GM12878 (cell line): ENCODE results near the gene CFAP157. TPM values are rescaled to one million over a fixed set of nuclear protein-coding genes. Genes with fewer than 3 reads are reported as not detected.

ENCODE experiments used
- ATAC-seq: fragments of 200-7000 bp; cut with Tn5 transposase; 3 replicates; pipeline ENCODE4 v1.9.1; 2020; ENCODE audit warnings: mild to moderate bottlenecking, moderate library complexity
- BruUV-seq: library from RNA; stranded (reverse); fragments of 400-500 nt; replicated peaks from 2 replicates; lab custom pipeline; 2021; lab: Mats Ljungman, UMichigan
- CTCF ChIA-PET: fragments of 300-600 bp; sonication (Branson Sonifier 250); formaldehyde crosslinking; extraction: SDS; loops from one replicate; lab custom pipeline; 2021; ENCODE audit warnings: inconsistent platforms; lab: Yijun Ruan, JAX
- POLR2A ChIA-PET: fragments of 350-600 bp; formaldehyde crosslinking; extraction: SDS; loops from one replicate; lab custom pipeline; 2021; ENCODE audit warnings: inconsistent platforms; lab: Charles Lee
- RAD21 ChIA-PET: fragments of 300-600 bp; sonication (Branson Sonifier 250); formaldehyde crosslinking; loops from one replicate; lab custom pipeline; 2023; ENCODE audit warnings: antibody characterized with exemption; ENCODE audit not compliant: unreplicated experiment; lab: Charles Lee
- SMC1A ChIA-PET: fragments of 300-600 bp; sonication (Branson Sonifier 250); formaldehyde crosslinking; loops from one replicate; lab custom pipeline; 2023; ENCODE audit not compliant: unreplicated experiment, uncharacterized antibody; lab: Charles Lee
- DNase-seq: peaks from one replicate; pipeline ENCODE4 v3.0.0-alpha.2; 2011; ENCODE audit warnings: low read depth, low spot score
- FAIRE-seq: peaks from 3 replicates; lab custom pipeline; 2011; peaks lifted over from hg19 to GRCh38; lab: Jason Lieb, UNC
- H2AFZ ChIP-seq: 2 replicates; pipeline ENCODE4 v1.6.0; 2011; ENCODE audit warnings: low read depth, low read length, control low read depth; ENCODE audit not compliant: control insufficient read depth
- H3K27ac ChIP-seq: 2 replicates; pipeline ENCODE4 v1.5.1; 2011; ENCODE audit warnings: control low read depth; ENCODE audit not compliant: control insufficient read depth, insufficient read depth
- H3K27me3 ChIP-seq, 2 experiments: replicated peaks in 1 of 2; 2 replicates each; pipeline versions ENCODE4 v1.6.0 to v1.6.1; 2011; ENCODE audit warnings: low read length in 1 of 2; ENCODE audit not compliant: control insufficient read depth in 2 of 2, insufficient read depth in 2 of 2
- H3K36me3 ChIP-seq, 2 experiments: 2 replicates each; pipeline ENCODE4 v1.5.1; 2011; ENCODE audit warnings: low read length in 1 of 2; ENCODE audit not compliant: control insufficient read depth in 2 of 2, insufficient read depth in 2 of 2
- H3K4me1 ChIP-seq: 2 replicates; pipeline ENCODE4 v1.6.1; 2011; ENCODE audit warnings: mild to moderate bottlenecking, low read length, moderate library complexity, mixed read lengths; ENCODE audit not compliant: control insufficient read depth, insufficient read depth
- H3K4me2 ChIP-seq: 2 replicates; pipeline ENCODE4 v1.6.0; 2011; ENCODE audit warnings: control low read depth; ENCODE audit not compliant: control insufficient read depth, insufficient read depth
- H3K4me3 ChIP-seq: fragments of 200-600 bp; sonication (generic); 2 replicates; pipeline ENCODE4 v1.5.1; 2016
- H3K79me2 ChIP-seq: 2 replicates; pipeline ENCODE4 v1.6.0; 2011; ENCODE audit warnings: low read length; ENCODE audit not compliant: control insufficient read depth, insufficient read depth
- H3K9ac ChIP-seq: 2 replicates; pipeline ENCODE4 v1.8.0; 2011; ENCODE audit warnings: low read length, control low read depth, mixed read lengths; ENCODE audit not compliant: control insufficient read depth, insufficient read depth
- H3K9me3 ChIP-seq: replicated peaks from 3 replicates; pipeline ENCODE4 v1.5.1; 2011; ENCODE audit warnings: mild to moderate bottlenecking, low read length; ENCODE audit not compliant: control insufficient read depth, insufficient read depth
- H4K20me1 ChIP-seq: 2 replicates; pipeline ENCODE4 v1.6.0; 2011; ENCODE audit not compliant: control insufficient read depth, insufficient read depth
- CREB1 ChIP-seq: IDR thresholded peaks from 2 replicates; pipeline ENCODE4 v1.6.1; 2012; ENCODE audit warnings: low read depth, mild to moderate bottlenecking, inconsistent platforms
- EGR1 ChIP-seq, 2 experiments: IDR thresholded peaks; 1 replicate in 1 of 2; 2 replicates in 1 of 2; pipeline ENCODE4 v1.6.1; 2011 to 2012; ENCODE audit warnings: low read depth in 2 of 2, low read length in 2 of 2, borderline replicate concordance in 1 of 2, mild to moderate bottlenecking in 1 of 2, moderate library complexity in 1 of 2
- GABPA ChIP-seq: IDR thresholded peaks from 2 replicates; pipeline ENCODE4 v1.6.1; 2014; ENCODE audit warnings: antibody characterized with exemption, low read depth, mild to moderate bottlenecking, inconsistent platforms
- HDAC6 ChIP-seq: fragments of 200-600 bp; sonication (generic); IDR thresholded peaks from one replicate; pipeline ENCODE4 v1.8.0; 2017; ENCODE audit warnings: antibody characterized with exemption; ENCODE audit not compliant: unreplicated experiment
- NFIC ChIP-seq: IDR thresholded peaks from 2 replicates; pipeline ENCODE4 v1.6.1; 2012; ENCODE audit warnings: low read depth, mild to moderate bottlenecking, inconsistent platforms, low read length, moderate library complexity
- RAD51 ChIP-seq: fragments of 450-650 bp; IDR thresholded peaks from 2 replicates; pipeline ENCODE4 v1.6.1; 2016; ENCODE audit warnings: moderate library complexity, mild to moderate bottlenecking, inconsistent platforms
- RELA ChIP-seq: fragments of 450-650 bp; IDR thresholded peaks from 2 replicates; pipeline ENCODE4 v1.8.0; 2014; ENCODE audit warnings: borderline replicate concordance; ENCODE audit not compliant: partially characterized antibody
- SMAD5 ChIP-seq: IDR thresholded peaks from 2 replicates; pipeline ENCODE4 v1.6.1; 2016; ENCODE audit warnings: antibody characterized with exemption, low read depth
- SREBF1 ChIP-seq: IDR thresholded peaks from 2 replicates; pipeline ENCODE4 v1.6.1; 2012; ENCODE audit warnings: mild to moderate bottlenecking, low read length
- TCF3 ChIP-seq: IDR thresholded peaks from 2 replicates; pipeline ENCODE4 v1.6.1; 2012; ENCODE audit warnings: low read depth, mild to moderate bottlenecking, low read length, borderline replicate concordance; ENCODE audit not compliant: insufficient read depth
- WGBS: methylation state at CpG from one replicate; pipeline ENCODE4 v1.1.6; 2016; ENCODE audit warnings: low lambda C conversion rate; ENCODE audit not compliant: insufficient replicate concordance, insufficient coverage; ENCODE audit errors: missing lambda C conversion rate; 5-methylcytosine and 5-hydroxymethylcytosine counted together
- in situ Hi-C: fragments of 300-500 bp; cut with MboI; formaldehyde crosslinking; loops from 9 replicates; pipeline ENCODE4 v1.14.3; 2018; ENCODE audit warnings: mixed read lengths
- intact Hi-C: fragments of 100-400 bp; cut with micrococcal nuclease; formaldehyde crosslinking; loops from one replicate; pipeline ENCODE4 v1.14.2; 2022; ENCODE audit not compliant: unreplicated experiment
- polyA plus RNA-seq, 11 experiments: library from polyadenylated mRNA; depleted of rRNA in 4 of 11; unstranded in 6 of 11; stranded (reverse) in 5 of 11; fragments of >200 nt; fragmentation: Nextera tagmentation in 4 of 11; fragmentation: Illumina TruSeq in 1 of 11; extraction: Ambion mirVana in 4 of 11; extraction: Trizol in 1 of 11; gene quantifications; 1 replicate in 1 of 11; 2 replicates in 10 of 11; pipeline versions ENCODE4 v1.2.1 to v1.2.3, GENCODE V29; 2011 to 2016; ENCODE audit warnings: inconsistent platforms in 2 of 11, missing spikeins in 2 of 11, low read depth in 1 of 11
- total RNA-seq, 4 experiments: library from RNA; depleted of rRNA in 3 of 4; stranded (reverse); fragments of >200 nt in 3 of 4; fragmentation: Illumina TruSeq in 1 of 4; extraction: Trizol in 1 of 4; gene quantifications; 2 replicates each; pipeline versions ENCODE4 v1.2.1 to v1.2.3, GENCODE V29; 2013 to 2021
- TF ChIP-seq, protein P1 (sequence below): IDR thresholded peaks from 2 replicates; pipeline ENCODE4 v1.6.1; 2012; ENCODE audit warnings: low read depth, low read length, improper control_type of control experiment
- TF ChIP-seq, protein P2 (sequence below): fragments of 450-650 bp; IDR thresholded peaks from 2 replicates; pipeline ENCODE4 v1.6.1; 2017; ENCODE audit warnings: low read depth, mild to moderate bottlenecking, moderate library complexity
- TF ChIP-seq, protein P3 (sequence below): fragments of 450-650 bp; IDR thresholded peaks from 2 replicates; pipeline ENCODE4 v1.6.1; 2017; ENCODE audit warnings: antibody characterized with exemption, mild to moderate bottlenecking, moderate library complexity

CFAP157 gene
- total and polyA plus RNA-seq, 10 of the 15 experiments (the other 5 are each of a cell fraction or from before 2014, with no cell fraction given) = 0.08 to 0.72 TPM; not detected in 8

DNA sequence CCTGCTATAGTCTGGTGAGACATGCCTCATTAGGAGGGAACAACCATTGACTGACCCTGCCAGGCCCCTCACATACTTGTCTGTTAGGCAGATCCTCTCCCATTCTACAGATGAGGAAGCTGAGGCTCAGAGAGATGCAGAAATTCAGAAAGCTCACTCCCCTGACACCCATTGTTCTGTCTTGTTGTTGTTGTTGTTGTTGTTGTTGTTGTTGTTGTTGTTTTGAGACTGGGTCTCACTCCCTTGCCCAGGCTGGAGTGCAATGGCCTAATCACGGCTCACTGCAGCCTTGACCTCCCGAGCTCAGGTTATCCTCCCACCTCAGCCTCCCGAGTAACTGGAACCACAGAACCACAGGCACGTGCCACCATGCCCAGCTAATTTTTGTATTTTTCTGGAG lies 13.1 kb upstream of the CFAP157 start:
- no peak for ATAC-seq
- Histone ChIP-seq H3K27me3 (no peaks in the 10 kb centered on the region), H4K20me1 (no peaks in the 10 kb centered on the region), H3K36me3 (no peaks in the 10 kb centered on the region), H3K4me1 (no peaks in the 10 kb centered on the region), H2AFZ (no peak overlapping the region), H3K9me3 (no peaks in the 10 kb centered on the region), H3K79me2 (no peaks in the 10 kb centered on the region), H3K9ac (no peak overlapping the region), H3K27ac (no peak overlapping the region)
- intact Hi-C loops (no loop called here), in situ Hi-C loops (no loop called here)
- RAD21 ChIA-PET = no interaction called here
- DNase-seq = no peak
- WGBS = 58% methylated on average over 4 of the region's 4 CpGs
- SMC1A ChIA-PET = interaction anchor here (0.7 kb wide), 1 partner anchor 65 kb away, joined by 3 read pairs; no protein-coding TSS in a partner anchor
- BruUV-seq = no TSS peak
- no peak for FAIRE-seq
- no peak for TF ChIP-seq NFIC
- TF ChIP-seq EGR1 (IDR thresholded peaks at IDR 0.05; ENCODE audit: borderline replicate concordance in 1 of 2, low read depth in 2 of 2, low read length in 2 of 2) = no peak
- TF ChIP-seq CREB1 = no peak
- TF ChIP-seq HDAC6 = no peak
- TF ChIP-seq, protein P1, sequence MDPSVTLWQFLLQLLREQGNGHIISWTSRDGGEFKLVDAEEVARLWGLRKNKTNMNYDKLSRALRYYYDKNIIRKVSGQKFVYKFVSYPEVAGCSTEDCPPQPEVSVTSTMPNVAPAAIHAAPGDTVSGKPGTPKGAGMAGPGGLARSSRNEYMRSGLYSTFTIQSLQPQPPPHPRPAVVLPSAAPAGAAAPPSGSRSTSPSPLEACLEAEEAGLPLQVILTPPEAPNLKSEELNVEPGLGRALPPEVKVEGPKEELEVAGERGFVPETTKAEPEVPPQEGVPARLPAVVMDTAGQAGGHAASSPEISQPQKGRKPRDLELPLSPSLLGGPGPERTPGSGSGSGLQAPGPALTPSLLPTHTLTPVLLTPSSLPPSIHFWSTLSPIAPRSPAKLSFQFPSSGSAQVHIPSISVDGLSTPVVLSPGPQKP = no peak
- no peak for TF ChIP-seq SREBF1
- no peak for TF ChIP-seq TCF3
- TF ChIP-seq SMAD5 = no peak
- TF ChIP-seq, protein P2, sequence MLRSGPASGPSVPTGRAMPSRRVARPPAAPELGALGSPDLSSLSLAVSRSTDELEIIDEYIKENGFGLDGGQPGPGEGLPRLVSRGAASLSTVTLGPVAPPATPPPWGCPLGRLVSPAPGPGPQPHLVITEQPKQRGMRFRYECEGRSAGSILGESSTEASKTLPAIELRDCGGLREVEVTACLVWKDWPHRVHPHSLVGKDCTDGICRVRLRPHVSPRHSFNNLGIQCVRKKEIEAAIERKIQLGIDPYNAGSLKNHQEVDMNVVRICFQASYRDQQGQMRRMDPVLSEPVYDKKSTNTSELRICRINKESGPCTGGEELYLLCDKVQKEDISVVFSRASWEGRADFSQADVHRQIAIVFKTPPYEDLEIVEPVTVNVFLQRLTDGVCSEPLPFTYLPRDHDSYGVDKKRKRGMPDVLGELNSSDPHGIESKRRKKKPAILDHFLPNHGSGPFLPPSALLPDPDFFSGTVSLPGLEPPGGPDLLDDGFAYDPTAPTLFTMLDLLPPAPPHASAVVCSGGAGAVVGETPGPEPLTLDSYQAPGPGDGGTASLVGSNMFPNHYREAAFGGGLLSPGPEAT = no peak
- TF ChIP-seq, protein P3, sequence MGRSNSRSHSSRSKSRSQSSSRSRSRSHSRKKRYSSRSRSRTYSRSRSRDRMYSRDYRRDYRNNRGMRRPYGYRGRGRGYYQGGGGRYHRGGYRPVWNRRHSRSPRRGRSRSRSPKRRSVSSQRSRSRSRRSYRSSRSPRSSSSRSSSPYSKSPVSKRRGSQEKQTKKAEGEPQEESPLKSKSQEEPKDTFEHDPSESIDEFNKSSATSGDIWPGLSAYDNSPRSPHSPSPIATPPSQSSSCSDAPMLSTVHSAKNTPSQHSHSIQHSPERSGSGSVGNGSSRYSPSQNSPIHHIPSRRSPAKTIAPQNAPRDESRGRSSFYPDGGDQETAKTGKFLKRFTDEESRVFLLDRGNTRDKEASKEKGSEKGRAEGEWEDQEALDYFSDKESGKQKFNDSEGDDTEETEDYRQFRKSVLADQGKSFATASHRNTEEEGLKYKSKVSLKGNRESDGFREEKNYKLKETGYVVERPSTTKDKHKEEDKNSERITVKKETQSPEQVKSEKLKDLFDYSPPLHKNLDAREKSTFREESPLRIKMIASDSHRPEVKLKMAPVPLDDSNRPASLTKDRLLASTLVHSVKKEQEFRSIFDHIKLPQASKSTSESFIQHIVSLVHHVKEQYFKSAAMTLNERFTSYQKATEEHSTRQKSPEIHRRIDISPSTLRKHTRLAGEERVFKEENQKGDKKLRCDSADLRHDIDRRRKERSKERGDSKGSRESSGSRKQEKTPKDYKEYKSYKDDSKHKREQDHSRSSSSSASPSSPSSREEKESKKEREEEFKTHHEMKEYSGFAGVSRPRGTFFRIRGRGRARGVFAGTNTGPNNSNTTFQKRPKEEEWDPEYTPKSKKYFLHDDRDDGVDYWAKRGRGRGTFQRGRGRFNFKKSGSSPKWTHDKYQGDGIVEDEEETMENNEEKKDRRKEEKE = no peak
- no peak for TF ChIP-seq RAD51
- no peak for TF ChIP-seq RELA
- TF ChIP-seq GABPA = no peak
- TF ChIP-seq, all 136 proteins: peak for 0
- POLR2A ChIA-PET = no interaction called here
- Histone ChIP-seq H3K4me2 (no peak overlapping the region), H3K4me3 (no peak overlapping the region)
- CTCF ChIA-PET = no interaction called here
